CD14-positive monocyte (primary cell): Measurements from ENCODE around the gene PCNP. TPM values are rescaled to one million over a fixed set of nuclear protein-coding genes. Genes with fewer than 3 reads are reported as not detected.

Experiments
- DNase-seq, 3 donors: peaks; one replicate each; pipeline ENCODE4 v3.0.0-alpha.2; 2011 to 2022
- H2AFZ ChIP-seq: 2 replicates; pipeline ENCODE4 v1.6.0; 2012; ENCODE audit warnings: mild to moderate bottlenecking, low read depth, low read length, inconsistent platforms; ENCODE audit not compliant: insufficient read depth, poor library complexity, severe bottlenecking
- H3K27ac ChIP-seq, 2 donors: 1 replicate in 1 of 2; 2 replicates in 1 of 2; pipeline ENCODE4 v1.5.1; 2012 to 2013; ENCODE audit warnings: low read length in 2 of 2, control low read depth in 1 of 2, inconsistent platforms in 1 of 2, low read depth in 1 of 2, mild to moderate bottlenecking in 1 of 2
- H3K27me3 ChIP-seq, 2 donors: one replicate each; pipeline versions ENCODE4 v1.6.0 to v1.6.1; 2011 to 2013; ENCODE audit warnings: low read length in 2 of 2; ENCODE audit not compliant: control insufficient read depth in 2 of 2, insufficient read depth in 2 of 2
- H3K36me3 ChIP-seq, 2 donors: replicated peaks in 1 of 2; 1 replicate in 1 of 2; 2 replicates in 1 of 2; pipeline versions ENCODE4 v1.5.1 to v1.6.1; 2012 to 2013; ENCODE audit warnings: low read length in 2 of 2, control low read depth in 1 of 2, inconsistent platforms in 1 of 2, mild to moderate bottlenecking in 1 of 2; ENCODE audit not compliant: insufficient read depth in 2 of 2, control insufficient read depth in 1 of 2
- H3K4me1 ChIP-seq, 2 donors: 1 replicate in 1 of 2; 2 replicates in 1 of 2; pipeline versions ENCODE4 v1.5.1 to v1.6.1; 2012 to 2013; ENCODE audit warnings: low read length in 2 of 2, control low read depth in 1 of 2, inconsistent platforms in 1 of 2, mild to moderate bottlenecking in 1 of 2, moderate library complexity in 1 of 2; ENCODE audit not compliant: insufficient read depth in 2 of 2, control insufficient read depth in 1 of 2
- H3K4me2 ChIP-seq: replicated peaks from 2 replicates; pipeline ENCODE3; 2012; ENCODE audit warnings: low read length, moderate library complexity, mild to moderate bottlenecking; ENCODE audit not compliant: poor library complexity, severe bottlenecking; ENCODE audit errors: extremely low read depth
- H3K4me3 ChIP-seq, 3 experiments: fragments of 200-600 bp in 1 of 3; sonication (generic) in 1 of 3; replicated peaks in 1 of 3; 1 replicate in 2 of 3; 2 replicates in 1 of 3; pipeline ENCODE4 v1.5.1; 2011 to 2013; ENCODE audit warnings: low read length in 3 of 3, mild to moderate bottlenecking in 3 of 3, control low read depth in 2 of 3, low read depth in 2 of 3, inconsistent platforms in 1 of 3, moderate library complexity in 1 of 3
- H3K79me2 ChIP-seq: 2 replicates; pipeline ENCODE4 v1.6.0; 2012; ENCODE audit warnings: mild to moderate bottlenecking, control low read depth, inconsistent platforms, low read length, moderate library complexity; ENCODE audit not compliant: insufficient read depth
- H3K9ac ChIP-seq: 2 replicates; pipeline ENCODE4 v1.6.0; 2017; ENCODE audit warnings: low read length, mild to moderate bottlenecking; ENCODE audit not compliant: insufficient read depth, poor library complexity, severe bottlenecking
- H3K9me3 ChIP-seq, 2 donors: replicated peaks in 1 of 2; 1 replicate in 1 of 2; 2 replicates in 1 of 2; pipeline versions ENCODE4 v1.5.1 to v1.6.1; 2012 to 2013; ENCODE audit warnings: low read length in 2 of 2, control low read depth in 1 of 2; ENCODE audit not compliant: control insufficient read depth in 1 of 2, insufficient read depth in 1 of 2
- H4K20me1 ChIP-seq: 2 replicates; pipeline ENCODE4 v1.6.0; 2012; ENCODE audit warnings: mild to moderate bottlenecking, low read length, control low read depth, moderate library complexity; ENCODE audit not compliant: insufficient read depth
- H3K27ac Mint-ChIP-seq, 7 donors: one replicate each; pipeline ENCODE4 v1.8.0; 2020; ENCODE audit warnings: mild to moderate bottlenecking in 7 of 7, mixed read lengths in 7 of 7, moderate library complexity in 6 of 7, inconsistent platforms in 2 of 7
- H3K27me3 Mint-ChIP-seq, 3 donors: one replicate each; pipeline ENCODE4 v1.8.0; 2021 to 2022; ENCODE audit warnings: low read depth in 3 of 3, mild to moderate bottlenecking in 3 of 3, mixed read lengths in 3 of 3, moderate library complexity in 3 of 3, inconsistent platforms in 1 of 3
- H3K36me3 Mint-ChIP-seq, 2 donors: one replicate each; pipeline ENCODE4 v1.8.0; 2020; ENCODE audit warnings: mixed read lengths in 2 of 2, inconsistent platforms in 1 of 2, mild to moderate bottlenecking in 1 of 2
- H3K4me1 Mint-ChIP-seq: one replicate; pipeline ENCODE4 v1.8.0; 2020; ENCODE audit warnings: mild to moderate bottlenecking, mixed read lengths
- H3K4me3 Mint-ChIP-seq, 2 donors: one replicate each; pipeline ENCODE4 v1.8.0; 2020; ENCODE audit warnings: mild to moderate bottlenecking in 2 of 2, mixed read lengths in 2 of 2, moderate library complexity in 1 of 2
- H3K9me3 Mint-ChIP-seq, 7 donors: one replicate each; pipeline ENCODE4 v1.8.0; 2020 to 2022; ENCODE audit warnings: mixed read lengths in 7 of 7, mild to moderate bottlenecking in 6 of 7, moderate library complexity in 6 of 7, inconsistent platforms in 2 of 7
- CTCF ChIP-seq: fragments of 200-600 bp; IDR thresholded peaks from one replicate; pipeline ENCODE4 v1.8.0; 2022; ENCODE audit warnings: antibody characterized with exemption, mild to moderate bottlenecking
- WGBS: methylation state at CpG from one replicate; pipeline ENCODE4 v1.1.5; 2013; ENCODE audit warnings: missing lambda C conversion rate; ENCODE audit not compliant: insufficient coverage; 5-methylcytosine and 5-hydroxymethylcytosine counted together
- intact Hi-C, 2 donors: fragments of 100-400 bp; cut with micrococcal nuclease; formaldehyde crosslinking; loops; one replicate each; pipeline versions ENCODE4 v1.15.0 to v1.15.1; 2023
- polyA plus RNA-seq, 3 donors: library from polyadenylated mRNA; depleted of rRNA in 1 of 3; unstranded in 2 of 3; stranded (reverse) in 1 of 3; fragments of 300-500 nt in 2 of 3; fragments of >200 nt in 1 of 3; fragmentation: Illumina TruSeq in 2 of 3; gene quantifications; 1 replicate in 2 of 3; 2 replicates in 1 of 3; pipeline ENCODE4 v1.2.3, GENCODE V29; 2012 to 2021

The PCNP gene
- polyA plus RNA-seq, 3 donors, result 32.0 to 68.2 (median 57.4) TPM

DNA sequence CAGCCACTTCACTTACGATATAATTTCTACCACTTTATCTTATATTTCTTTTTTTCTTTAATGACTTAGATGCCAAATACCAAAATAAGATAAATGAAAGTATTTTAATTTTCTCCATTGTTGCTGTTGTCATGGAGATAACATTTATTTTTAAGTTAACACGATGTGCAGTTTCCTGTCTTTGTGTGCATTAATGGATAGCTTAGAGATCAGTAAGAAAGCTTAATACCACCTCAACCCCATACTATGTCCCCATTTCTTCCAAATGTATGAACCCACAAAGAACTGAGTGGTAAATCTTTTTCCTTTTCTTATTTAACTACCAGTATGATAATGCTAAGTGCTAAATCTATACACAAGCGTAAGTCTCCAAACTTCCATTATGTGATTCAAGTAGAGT lies 17.1 kb downstream of the PCNP start:
- intact Hi-C loops, result no loop called here
- TF ChIP-seq CTCF, result no peak
- H3K9me3 ChIP-seq, result no peaks in the 10 kb centered on the region
- no peak for DNase-seq
- H3K4me1 ChIP-seq, result no peaks in the 10 kb centered on the region
- no peak overlapping the region for H3K4me2 ChIP-seq
- peaks cover 63 to 99% of the 10 kb centered on the region in 2 donors for H3K36me3 ChIP-seq
- no peak overlapping the region for H3K9ac ChIP-seq
- Mint-ChIP-seq H3K27ac (peak overlapping the region in 1 of 7 donors; percentile 15), H3K9me3 (no peaks in the 10 kb centered on the region), H3K36me3 (peaks cover 69 to 86% of the 10 kb centered on the region in 2 donors), H3K27me3 (no peaks in the 10 kb centered on the region), H3K4me1 (no peaks in the 10 kb centered on the region), H3K4me3 (no peak overlapping the region)
- no peaks in the 10 kb centered on the region for H3K27me3 ChIP-seq
- H3K27ac ChIP-seq, result no peak overlapping the region
- peaks cover 10% of the 10 kb centered on the region for H4K20me1 ChIP-seq
- no CpG with 5 or more reads among the region's 3 CpGs for WGBS
- peaks cover 12% of the 10 kb centered on the region for H3K79me2 ChIP-seq
- no peak overlapping the region for H2AFZ ChIP-seq
- H3K4me3 ChIP-seq, result no peak overlapping the region

DNA sequence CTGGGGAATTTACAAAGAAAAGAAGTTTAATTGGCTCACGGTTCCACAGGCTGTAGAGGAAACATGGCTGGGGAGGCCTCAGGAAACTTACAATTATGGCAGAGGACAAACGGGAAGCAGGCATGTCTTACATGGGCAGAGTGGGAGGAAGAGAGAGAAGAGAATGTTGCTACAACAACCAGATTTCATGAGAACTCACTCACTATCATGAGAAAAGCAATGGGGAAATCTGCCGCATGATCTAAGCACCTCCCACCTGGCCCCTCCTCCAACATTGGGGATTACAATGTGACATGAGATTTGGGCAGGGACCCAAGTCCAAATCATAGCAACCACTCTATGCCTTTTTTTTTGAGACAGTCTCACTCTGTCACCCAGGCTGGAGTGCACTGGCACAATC lies 28.8 kb downstream of the PCNP start:
- no peak for DNase-seq
- Histone ChIP-seq H3K27me3 (no peaks in the 10 kb centered on the region), H4K20me1 (no peaks in the 10 kb centered on the region), H3K79me2 (no peaks in the 10 kb centered on the region), H3K9me3 (peaks cover 0 to 9% of the 10 kb centered on the region in 2 donors), H3K4me3 (no peak overlapping the region), H3K4me2 (no peak overlapping the region), H3K27ac (no peak overlapping the region), H3K4me1 (no peaks in the 10 kb centered on the region), H3K9ac (no peak overlapping the region), H3K36me3 (no peaks in the 10 kb centered on the region), H2AFZ (no peak overlapping the region)
- Mint-ChIP-seq H3K4me3 (no peak overlapping the region), H3K9me3 (peaks cover 2 to 23% (median 6%) of the 10 kb centered on the region in 7 donors), H3K4me1 (no peaks in the 10 kb centered on the region), H3K27ac (peak overlapping the region in 3 of 7 donors; percentile 11 to 41 (median 38)), H3K27me3 (no peaks in the 10 kb centered on the region), H3K36me3 (peaks cover 0 to 3% of the 10 kb centered on the region in 2 donors)
- intact Hi-C loops, result no loop called here
- TF ChIP-seq CTCF, result no peak
- 100% methylated on average over 1 of the region's 3 CpGs for WGBS
